Testis (tissue), 3 donors: ENCODE data around the gene SHOC2. TPM values are rescaled to one million over a fixed set of nuclear protein-coding genes. Genes with fewer than 3 reads are reported as not detected.

Experiments used
- DNase-seq: peaks from one replicate; pipeline ENCODE4 v3.0.0-alpha.2; 2019
- H3K27ac ChIP-seq, 2 donors: fragments of 200-600 bp; sonication (generic); one replicate each; pipeline ENCODE4 v1.5.1; 2019
- H3K27me3 ChIP-seq: fragments of 200-600 bp; sonication (generic); one replicate; pipeline ENCODE4 v1.5.1; 2019
- H3K36me3 ChIP-seq: fragments of 200-600 bp; sonication (generic); one replicate; pipeline ENCODE4 v1.5.1; 2017; ENCODE audit warnings: low read depth; ENCODE audit errors: missing control alignments
- H3K4me1 ChIP-seq: fragments of 200-600 bp; sonication (generic); one replicate; pipeline ENCODE4 v1.5.1; 2019
- H3K4me3 ChIP-seq, 2 donors: fragments of 200-600 bp; sonication (generic); one replicate each; pipeline ENCODE4 v1.5.1; 2017 to 2019
- H3K9me3 ChIP-seq: fragments of 200-600 bp; sonication (generic); one replicate; pipeline ENCODE4 v1.5.1; 2017
- CTCF ChIP-seq, 3 experiments: fragments of 450-650 bp in 2 of 3; fragments of 200-600 bp in 1 of 3; sonication (generic) in 1 of 3; IDR thresholded peaks; one replicate each; pipeline ENCODE4 v1.5.1; 2016 to 2019; ENCODE audit warnings: antibody characterized with exemption in 3 of 3, mild to moderate bottlenecking in 2 of 3, moderate library complexity in 1 of 3
- POLR2A ChIP-seq: fragments of 450-650 bp; IDR thresholded peaks from one replicate; pipeline ENCODE4 v1.6.1; 2017; ENCODE audit warnings: antibody characterized with exemption, mild to moderate bottlenecking, moderate library complexity
- WGBS, 2 donors: methylation state at CpG; one replicate each; pipeline ENCODE4 v1.1.5; 2018; 5-methylcytosine and 5-hydroxymethylcytosine counted together
- intact Hi-C: fragments of 100-400 bp; cut with DNase I; formaldehyde crosslinking; loops from one replicate; pipeline ENCODE4 v1.15.1; 2023; ENCODE audit warnings: low total_unique reads
- polyA plus RNA-seq: library from polyadenylated mRNA; stranded (reverse); fragments of 350-450 nt; fragmentation: Illumina TruSeq; extraction: RNeasy Lipid Tissue Mini Kit (QIAGEN cat#74804); gene quantifications from one replicate; pipeline ENCODE4 v1.2.3, GENCODE V29; 2014; ENCODE audit warnings: low read depth, low replicate concordance; ENCODE audit not compliant: insufficient read depth
- total RNA-seq, 2 donors: library from RNA; depleted of rRNA; stranded (reverse); fragments of >200 nt; gene quantifications; one replicate each; pipeline ENCODE4 v1.2.3, GENCODE V29; 2016

The SHOC2 gene
- total and polyA plus RNA-seq, 3 donors from 2014 or later: 61.5 to 104 (median 91.1) TPM

GRCh38 chr10:110900983-110901382 lies 18.4 kb upstream of the SHOC2 start:
- H3K27ac ChIP-seq: no peak overlapping the region
- intact Hi-C loops: no loop called here
- no peak for TF ChIP-seq CTCF (IDR thresholded peaks at IDR 0.05)
- no peak for TF ChIP-seq POLR2A

DNA sequence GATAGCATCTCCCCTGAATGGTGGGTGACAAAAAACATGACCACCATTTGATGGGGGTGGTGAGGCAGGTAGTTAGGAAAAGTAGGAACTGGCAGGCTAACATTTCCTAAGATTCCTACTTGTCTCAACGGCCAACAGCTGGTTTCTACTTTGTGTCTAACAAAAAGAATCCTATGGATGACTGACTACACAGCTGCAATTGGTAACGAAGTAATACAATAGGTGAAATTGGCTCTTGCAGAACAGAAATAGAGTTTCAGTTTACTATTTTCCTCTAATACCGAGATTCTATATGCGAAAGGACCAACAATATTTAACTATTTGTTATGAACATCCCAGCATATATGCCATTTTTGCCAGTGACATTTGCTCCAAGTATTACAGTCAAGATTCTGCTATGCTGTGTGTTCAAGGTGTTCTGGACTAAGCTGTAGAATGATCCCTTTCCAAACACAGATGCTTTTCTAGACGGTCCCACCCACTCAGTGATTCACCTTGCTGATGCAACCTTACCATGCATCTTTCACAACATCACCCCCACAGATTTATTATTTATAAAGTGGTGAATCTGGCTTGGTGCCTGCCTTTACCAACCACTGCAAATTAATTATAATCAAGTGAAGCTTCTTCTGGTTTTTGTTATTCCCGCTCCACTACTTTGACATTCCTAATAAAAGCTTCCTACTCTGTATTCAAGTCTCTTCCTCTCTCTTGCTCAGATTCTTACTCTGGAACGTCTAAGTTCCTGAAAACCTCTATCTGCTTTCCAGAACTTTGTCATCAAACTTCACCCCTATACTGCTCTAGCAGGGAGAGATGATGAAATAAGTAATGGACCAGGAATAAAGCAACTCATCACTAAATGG lies 17.2 kb upstream of the SHOC2 start:
- no peak overlapping the region for H3K4me3 ChIP-seq
- H3K27ac ChIP-seq: no peak overlapping the region
- no peak for TF ChIP-seq CTCF (IDR thresholded peaks at IDR 0.05)
- no peak for TF ChIP-seq POLR2A
- H3K4me1 ChIP-seq: no peaks in the 10 kb centered on the region
- DNase-seq: no peak
- H3K27me3 ChIP-seq: no peaks in the 10 kb centered on the region
- WGBS, 2 donors: 69 to 75% methylated on average over 7 of the region's 7 CpGs
- no peaks in the 10 kb centered on the region for H3K9me3 ChIP-seq
- H3K36me3 ChIP-seq: no peaks in the 10 kb centered on the region
- intact Hi-C loops: no loop called here

More at GRCh38 chr10:110900983-110901382, 18.4 kb upstream of the SHOC2 start:
- H3K36me3 ChIP-seq: no peaks in the 10 kb centered on the region
- H3K9me3 ChIP-seq: no peaks in the 10 kb centered on the region
- DNase-seq: no peak
- H3K4me3 ChIP-seq: no peak overlapping the region
- H3K27me3 ChIP-seq: no peaks in the 10 kb centered on the region
- WGBS, 2 donors: 83 to 85% methylated on average over 2 of the region's 2 CpGs
- H3K4me1 ChIP-seq: no peaks in the 10 kb centered on the region

- Histone ChIP-seq H3K4me3 (no peak overlapping the region), H3K27me3 (no peaks in the 10 kb centered on the region), H3K4me1 (no peaks in the 10 kb centered on the region), H3K9me3 (no peaks in the 10 kb centered on the region), H3K27ac (no peak overlapping the region), H3K36me3 (no peaks in the 10 kb centered on the region)
- 69 to 88% methylated on average over 3 of the region's 3 CpGs for WGBS, 2 donors
- TF ChIP-seq CTCF (IDR thresholded peaks at IDR 0.05) (no peak), POLR2A (no peak)
- intact Hi-C loops: no loop called here
- DNase-seq: no peak
Measured at GRCh38 chr10:110903280-110904278, 15.8 kb upstream of the SHOC2 start.

DNA sequence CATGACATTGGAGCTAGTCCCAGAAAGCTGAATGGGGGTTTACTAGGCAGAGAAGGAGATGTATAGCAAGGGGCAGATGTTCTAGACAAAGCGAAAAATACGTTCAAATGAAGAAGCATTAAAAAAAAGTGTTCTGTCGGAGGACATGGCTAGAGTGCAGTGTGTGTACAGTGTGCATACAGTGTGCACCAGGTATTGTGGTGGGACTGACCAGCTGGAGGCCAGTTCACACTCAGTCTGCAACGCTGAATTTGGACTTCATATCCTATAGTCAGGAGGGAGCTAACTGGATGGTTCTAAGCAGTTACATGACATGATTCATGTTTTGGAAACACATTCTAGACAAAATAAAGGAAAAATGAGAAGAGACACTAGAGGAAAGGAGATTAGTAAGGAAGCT lies 9.3 kb upstream of the SHOC2 start:
- Histone ChIP-seq H3K27ac (no peak overlapping the region), H3K27me3 (no peaks in the 10 kb centered on the region), H3K4me1 (no peaks in the 10 kb centered on the region), H3K4me3 (no peak overlapping the region), H3K36me3 (no peaks in the 10 kb centered on the region), H3K9me3 (no peaks in the 10 kb centered on the region)
- TF ChIP-seq POLR2A: no peak
- WGBS, 2 donors: 78 to 80% methylated on average over 4 of the region's 4 CpGs
- DNase-seq: no peak
- intact Hi-C loops: no loop called here

- TF ChIP-seq CTCF (IDR thresholded peaks at IDR 0.05) (no peak), POLR2A (no peak)
- intact Hi-C loops: no loop called here
- no peaks in the 10 kb centered on the region for H3K27me3 ChIP-seq
- no peak overlapping the region for H3K4me3 ChIP-seq
- H3K9me3 ChIP-seq: no peaks in the 10 kb centered on the region
- no peaks in the 10 kb centered on the region for H3K36me3 ChIP-seq
- H3K4me1 ChIP-seq: no peaks in the 10 kb centered on the region
- no peak for DNase-seq
- 84 to 89% methylated on average over 3 of the region's 3 CpGs for WGBS, 2 donors
- no peak overlapping the region for H3K27ac ChIP-seq
Measured at GRCh38 chr10:110912374-110912773, 7.0 kb upstream of the SHOC2 start.
